Naive thymus-derived CD8-positive, alpha-beta T cell (primary cell): ENCODE results near the gene MXRA8. TPM values are rescaled to one million over a fixed set of nuclear protein-coding genes. Genes with fewer than 3 reads are reported as not detected.
"Not testable (repeated sequence)": the region's sequence is repeated elsewhere in the genome, so short reads cannot be mapped to it uniquely, and the experiment has no call there.

ENCODE experiments used
- ATAC-seq, 2 donors: fragments of 150-1000 bp; cut with Tn5 transposase in 1 of 2; sonication (Bioruptor Pico), chemical (Tn5 transposase) in 1 of 2; 1 replicate in 1 of 2; 2 replicates in 1 of 2; pipeline ENCODE4 v1.10.0; 2021; ENCODE audit warnings: mild to moderate bottlenecking in 2 of 2, moderate library complexity in 2 of 2
- POLR2A ChIA-PET: fragments of 350-600 bp; sonication (Branson Sonifier 250); formaldehyde crosslinking; loops from one replicate; lab custom pipeline; 2021; ENCODE audit warnings: antibody characterized with exemption; lab: Charles Lee
- DNase-seq, 10 donors: peaks; one replicate each; pipeline versions ENCODE4 v3.0.0 to v3.0.0-alpha.2; 2020 to 2022
- H3K27ac Mint-ChIP-seq, 10 donors: one replicate each; pipeline ENCODE4 v1.8.0; 2020 to 2022; ENCODE audit warnings: mild to moderate bottlenecking in 10 of 10, mixed read lengths in 10 of 10, moderate library complexity in 4 of 10, inconsistent platforms in 1 of 10
- H3K27me3 Mint-ChIP-seq, 5 donors: one replicate each; pipeline ENCODE4 v1.8.0; 2021 to 2022; ENCODE audit warnings: mixed read lengths in 5 of 5
- H3K36me3 Mint-ChIP-seq, 3 donors: one replicate each; pipeline ENCODE4 v1.8.0; 2020 to 2022; ENCODE audit warnings: mixed read lengths in 3 of 3, mild to moderate bottlenecking in 2 of 3, inconsistent platforms in 1 of 3
- H3K4me1 Mint-ChIP-seq, 4 donors: one replicate each; pipeline ENCODE4 v1.8.0; 2021 to 2022; ENCODE audit warnings: mixed read lengths in 4 of 4
- H3K4me3 Mint-ChIP-seq, 10 donors: one replicate each; pipeline ENCODE4 v1.8.0; 2020 to 2022; ENCODE audit warnings: mild to moderate bottlenecking in 10 of 10, mixed read lengths in 10 of 10, moderate library complexity in 6 of 10, inconsistent platforms in 1 of 10
- H3K9me3 Mint-ChIP-seq, 9 donors: one replicate each; pipeline ENCODE4 v1.8.0; 2020 to 2022; ENCODE audit warnings: mixed read lengths in 9 of 9, mild to moderate bottlenecking in 3 of 9, inconsistent platforms in 1 of 9, moderate library complexity in 1 of 9
- polyA plus RNA-seq, 3 donors: library from polyadenylated mRNA; unstranded; fragments of 300-500 nt; fragmentation: Illumina TruSeq; gene quantifications; one replicate each; pipeline ENCODE4 v1.2.3, GENCODE V29; 2021
- total RNA-seq, 8 experiments: library from RNA in 2 of 8; stranded (reverse) in 2 of 8; gene quantifications; one replicate each; pipeline ENCODE4 v1.2.3 and lab custom pipeline; 2021 to 2026

Gene MXRA8
- total and polyA plus RNA-seq, 5 experiments from 2014 or later: 7.4 to 22.0 (median 7.7) TPM

DNA sequence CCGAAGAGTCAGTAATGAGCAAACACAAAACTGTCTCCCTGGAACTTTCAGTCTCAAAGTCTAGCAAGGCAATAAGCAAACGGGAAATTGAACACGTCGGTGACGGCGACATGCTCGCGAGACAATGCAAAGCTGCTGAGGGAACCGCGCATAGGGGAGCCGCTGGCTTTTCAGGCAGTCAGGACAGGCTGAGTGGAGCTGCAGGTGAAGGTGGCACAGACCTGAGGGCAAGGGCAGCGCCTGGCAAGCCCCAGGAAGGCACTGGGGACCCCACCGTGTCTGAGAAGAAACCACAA, 38.8 kb downstream of the MXRA8 start:
- no peaks in the 10 kb centered on the region for H3K9me3 Mint-ChIP-seq
- no peak for DNase-seq
- H3K27ac Mint-ChIP-seq: peak overlapping the region in 2 of 10 donors; percentile 25 to 72
- peaks cover 0 to 41% (median 0%) of the 10 kb centered on the region in 3 donors for H3K36me3 Mint-ChIP-seq
- ATAC-seq: no peak
- POLR2A ChIA-PET: interaction anchor here (1.3 kb wide), 1 partner anchor 52 kb away, joined by 3 read pairs; no protein-coding TSS in a partner anchor
- H3K27me3 Mint-ChIP-seq: no peaks in the 10 kb centered on the region
- H3K4me1 Mint-ChIP-seq: peaks cover 8 to 40% (median 21%) of the 10 kb centered on the region in 4 donors
- peak overlapping the region in 1 of 10 donors; percentile 48 for H3K4me3 Mint-ChIP-seq

DNA sequence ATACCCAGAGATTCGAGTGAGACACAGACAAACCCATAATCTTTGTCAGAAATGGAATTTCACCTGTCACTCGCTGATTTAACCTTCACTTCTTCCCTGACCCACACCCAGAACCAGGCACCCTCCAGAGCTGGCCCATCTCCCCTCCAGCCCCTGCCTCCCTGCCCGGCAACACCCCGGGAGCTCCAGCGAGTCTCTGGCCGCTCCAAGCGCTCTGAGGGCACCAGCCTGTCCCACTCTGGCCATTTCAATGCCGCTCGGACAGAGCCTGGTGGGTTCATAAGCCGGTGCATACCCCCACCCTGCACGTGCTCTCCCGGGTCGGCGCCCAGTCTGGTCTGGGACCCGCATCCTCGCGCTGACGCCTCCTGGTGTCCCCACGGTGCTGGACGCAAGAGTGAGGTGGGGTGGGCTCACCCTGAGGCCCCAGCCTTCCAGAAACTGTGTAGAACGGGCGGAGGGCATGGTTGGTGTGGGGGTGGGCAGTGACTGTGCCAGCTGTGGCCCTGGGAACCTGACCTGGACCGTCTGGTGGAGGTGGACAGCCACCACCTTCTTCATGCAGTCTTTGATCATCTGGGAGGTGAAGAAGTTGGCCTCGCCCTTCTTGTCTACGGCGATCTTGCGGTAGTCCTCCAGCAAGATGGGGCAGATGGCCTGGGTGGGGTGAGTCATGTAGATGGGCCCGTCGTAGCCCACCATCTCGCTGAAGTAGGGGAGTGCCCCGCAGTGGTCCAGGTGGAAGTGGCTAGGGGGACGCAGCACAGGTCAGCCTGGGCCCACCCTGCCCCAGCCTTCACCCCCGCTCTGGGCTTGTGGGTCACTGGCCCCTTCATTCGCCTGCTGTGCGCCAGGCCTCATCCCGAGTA, 39.3 kb downstream of the MXRA8 start:
- Mint-ChIP-seq H3K27ac (peak overlapping the region in 4 of 10 donors; percentile 22 to 72 (median 30)), H3K4me3 (peak overlapping the region in 1 of 10 donors; percentile 48), H3K27me3 (no peaks in the 10 kb centered on the region), H3K9me3 (no peaks in the 10 kb centered on the region), H3K36me3 (peaks cover 0 to 41% (median 0%) of the 10 kb centered on the region in 3 donors), H3K4me1 (peaks cover 7 to 38% (median 18%) of the 10 kb centered on the region in 4 donors)
- POLR2A ChIA-PET: no interaction called here
- no peak for DNase-seq
- ATAC-seq: no peak

DNA sequence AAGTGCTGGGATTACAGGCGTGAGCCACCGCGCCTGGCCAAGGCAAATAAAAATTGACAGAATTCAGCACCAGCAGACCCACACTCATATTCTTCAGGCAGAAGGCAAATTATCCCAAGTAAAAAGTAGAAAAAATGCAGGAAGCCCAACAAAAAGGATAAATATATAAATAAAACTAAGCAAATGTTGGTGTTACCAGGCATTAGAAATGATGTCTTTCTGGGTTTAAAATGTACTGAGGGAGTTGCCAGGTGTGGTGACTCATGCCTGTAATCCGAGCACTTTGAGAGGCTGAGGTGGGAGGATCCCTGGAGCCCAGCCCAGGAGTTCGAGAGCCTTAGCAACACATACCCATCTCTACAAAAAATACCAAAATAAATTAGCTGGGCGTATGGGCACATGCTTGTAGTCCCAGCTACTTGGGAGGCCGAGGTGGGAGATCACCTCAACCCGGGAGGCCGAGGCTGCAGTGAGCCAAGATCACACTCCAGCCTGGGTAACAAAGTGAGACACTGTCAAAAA, 40.2 kb downstream of the MXRA8 start:
- ATAC-seq: no peak
- POLR2A ChIA-PET: interaction anchor here (1.5 kb wide), 1 partner anchor 13 kb away, joined by 3 read pairs; no protein-coding TSS in a partner anchor
- Mint-ChIP-seq H3K9me3 (no peaks in the 10 kb centered on the region), H3K4me1 (peaks cover 2 to 35% (median 12%) of the 10 kb centered on the region in 4 donors), H3K4me3 (no peak overlapping the region), H3K27ac (no peak overlapping the region), H3K36me3 (peaks cover 0 to 47% (median 1%) of the 10 kb centered on the region in 3 donors), H3K27me3 (no peaks in the 10 kb centered on the region)
- no peak for DNase-seq

DNA sequence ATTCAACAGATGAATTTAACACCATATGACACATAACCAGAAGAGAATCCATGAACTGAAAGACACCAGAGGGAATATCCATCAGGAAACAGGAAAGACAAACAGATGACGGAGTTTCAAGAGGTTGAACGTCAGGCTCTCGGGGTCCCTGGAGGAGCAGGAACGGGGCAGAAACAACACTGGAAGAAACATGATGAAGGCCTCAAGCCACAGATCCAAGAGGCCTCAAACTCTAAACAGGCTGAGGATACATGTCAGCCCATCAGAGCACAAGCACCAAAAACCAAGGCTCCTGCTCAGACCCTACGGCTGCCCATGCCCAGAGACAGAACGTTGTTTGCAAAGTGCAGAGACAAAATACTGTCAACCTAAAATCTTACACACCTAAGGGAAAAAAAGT, 40.9 kb downstream of the MXRA8 start:
- ATAC-seq (no peak), DNase-seq (no peak)
- Mint-ChIP-seq H3K9me3 (no peaks in the 10 kb centered on the region), H3K27me3 (no peaks in the 10 kb centered on the region), H3K4me1 (peaks cover 5 to 28% (median 9%) of the 10 kb centered on the region in 4 donors), H3K27ac (peak overlapping the region in 2 of 10 donors; percentile 37 to 59), H3K36me3 (peaks cover 0 to 50% (median 1%) of the 10 kb centered on the region in 3 donors), H3K4me3 (no peak overlapping the region)
- POLR2A ChIA-PET: interaction anchor here (1.5 kb wide), 1 partner anchor 12 kb away, joined by 3 read pairs; no protein-coding TSS in a partner anchor

DNA sequence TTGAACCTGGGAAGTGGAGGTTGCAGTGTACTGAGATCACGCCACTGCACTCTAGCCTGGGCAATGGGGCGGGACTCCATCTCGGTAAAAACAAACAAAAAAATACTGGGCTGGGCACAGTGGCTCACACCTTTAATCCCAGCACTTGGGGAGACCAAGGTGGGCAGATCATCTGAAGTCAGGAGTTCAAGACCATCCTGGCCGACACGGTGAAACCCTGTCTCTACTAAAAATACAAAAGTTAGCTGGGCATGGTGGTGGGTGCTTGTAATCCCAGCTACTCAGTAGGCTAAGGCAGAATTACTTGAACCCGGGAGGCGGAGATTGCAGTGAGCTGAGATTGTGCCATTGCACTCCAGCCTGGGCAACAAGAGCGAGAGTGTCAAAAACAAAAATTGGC, 42.2 kb downstream of the MXRA8 start:
- H3K9me3 Mint-ChIP-seq, H3K4me3 Mint-ChIP-seq, ATAC-seq, POLR2A ChIA-PET, DNase-seq, H3K27me3 Mint-ChIP-seq: not testable (repeated sequence)
- Mint-ChIP-seq H3K27ac (peak overlapping the region in 4 of 10 donors; percentile 15 to 79 (median 37)), H3K4me1 (peaks cover 0 to 18% (median 4%) of the 10 kb centered on the region in 4 donors), H3K36me3 (peaks cover 0 to 52% (median 1%) of the 10 kb centered on the region in 3 donors)

DNA sequence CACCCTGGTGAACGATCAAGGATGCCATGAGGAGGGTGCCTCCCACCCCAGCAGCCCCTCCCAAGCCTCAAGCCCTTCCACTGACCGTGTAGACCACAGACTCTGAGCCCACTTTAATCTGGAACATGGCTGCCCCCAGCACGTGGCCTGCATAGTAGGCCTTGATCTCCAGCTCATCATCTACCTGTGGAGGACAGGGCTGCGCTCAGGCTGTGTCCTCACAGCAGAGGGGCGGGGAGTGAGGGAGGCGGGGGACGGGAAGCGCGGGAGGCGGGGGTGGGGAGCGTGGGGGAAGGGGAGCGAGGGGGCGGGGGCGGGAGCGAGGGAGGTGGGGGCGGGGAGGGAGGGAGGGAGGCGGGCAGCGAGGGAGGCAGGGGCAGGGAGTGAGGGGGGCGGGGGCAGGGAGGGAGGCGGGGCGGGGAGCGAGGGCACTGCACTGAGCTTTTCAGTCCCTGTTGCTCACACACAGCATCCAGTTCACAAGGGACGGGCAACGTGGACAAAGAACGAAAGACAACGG, 42.9 kb downstream of the MXRA8 start:
- Mint-ChIP-seq H3K4me1 (peaks cover 0 to 15% (median 4%) of the 10 kb centered on the region in 4 donors), H3K9me3 (no peaks in the 10 kb centered on the region), H3K27me3 (no peaks in the 10 kb centered on the region), H3K27ac (peak overlapping the region in 1 of 10 donors; percentile 5), H3K36me3 (peaks cover 0 to 52% (median 1%) of the 10 kb centered on the region in 3 donors), H3K4me3 (no peak overlapping the region)
- DNase-seq (no peak), ATAC-seq (no peak)
- POLR2A ChIA-PET: no interaction called here

DNA sequence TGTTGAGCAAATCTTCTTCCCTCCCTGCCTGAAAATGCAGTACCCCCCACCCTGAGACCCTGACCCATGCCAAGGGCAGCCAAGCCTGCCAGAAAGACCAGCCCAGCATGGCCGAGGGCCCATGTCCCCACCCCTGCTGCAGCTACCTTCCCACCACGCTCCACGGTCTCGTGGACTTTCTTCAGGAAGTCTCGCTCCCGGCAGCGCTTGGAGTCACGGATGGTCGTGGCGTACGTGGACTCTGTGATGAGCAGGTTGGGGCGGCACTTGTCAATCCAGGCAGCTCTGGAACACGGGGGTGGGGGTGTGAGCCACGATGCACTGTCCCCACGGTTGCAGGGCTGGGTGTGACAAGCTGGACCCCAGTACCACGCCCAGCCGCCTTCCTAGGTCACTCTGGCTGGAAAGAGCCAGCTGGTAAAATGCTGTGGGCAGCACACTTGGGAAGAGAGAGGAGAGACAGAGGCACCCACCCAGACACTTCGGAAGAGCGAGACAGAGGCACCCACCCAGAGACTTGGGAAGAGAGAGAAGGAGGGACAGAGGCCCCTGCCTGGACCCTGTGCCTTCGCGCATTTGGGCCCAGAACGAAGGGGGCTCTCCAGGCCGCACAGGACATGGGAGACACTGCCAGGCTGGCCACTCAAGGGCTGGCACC, 43.5 kb downstream of the MXRA8 start:
- no peak overlapping the region for H3K27ac Mint-ChIP-seq
- H3K36me3 Mint-ChIP-seq: peaks cover 0 to 50% (median 1%) of the 10 kb centered on the region in 3 donors
- ATAC-seq (no peak), DNase-seq (no peak)
- no peaks in the 10 kb centered on the region for H3K27me3 Mint-ChIP-seq
- peaks cover 0 to 11% (median 4%) of the 10 kb centered on the region in 4 donors for H3K4me1 Mint-ChIP-seq
- POLR2A ChIA-PET: interaction anchor here (1.1 kb wide), 1 partner anchor 9 kb away, joined by 4 read pairs; no protein-coding TSS in a partner anchor
- H3K9me3 Mint-ChIP-seq: no peaks in the 10 kb centered on the region
- H3K4me3 Mint-ChIP-seq: no peak overlapping the region

DNA sequence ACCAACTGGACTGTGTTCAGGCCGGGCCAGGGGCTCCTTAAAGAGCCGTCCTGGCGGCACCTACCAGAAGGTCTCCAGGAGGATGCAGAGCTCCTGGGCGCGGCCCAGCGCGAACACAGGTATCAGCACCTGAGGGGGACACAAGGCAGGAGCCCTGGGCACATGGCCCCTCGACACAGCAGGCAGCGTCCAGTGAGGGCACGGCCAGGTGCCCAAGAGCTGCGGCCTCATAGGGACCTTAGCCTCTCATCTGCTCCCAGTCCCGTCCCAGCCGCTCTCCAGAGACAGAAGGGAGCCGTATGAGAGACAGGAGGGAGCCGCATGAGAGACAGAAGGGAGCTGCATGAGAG, 44.1 kb downstream of the MXRA8 start:
- Mint-ChIP-seq H3K27me3 (no peaks in the 10 kb centered on the region), H3K27ac (no peak overlapping the region), H3K4me3 (no peak overlapping the region), H3K36me3 (peaks cover 0 to 44% (median 1%) of the 10 kb centered on the region in 3 donors), H3K9me3 (no peaks in the 10 kb centered on the region), H3K4me1 (peaks cover 0 to 7% (median 2%) of the 10 kb centered on the region in 4 donors)
- POLR2A ChIA-PET: interaction anchor here (1.1 kb wide), 1 partner anchor 9 kb away, joined by 4 read pairs; no protein-coding TSS in a partner anchor
- ATAC-seq: no peak
- no peak for DNase-seq

DNA sequence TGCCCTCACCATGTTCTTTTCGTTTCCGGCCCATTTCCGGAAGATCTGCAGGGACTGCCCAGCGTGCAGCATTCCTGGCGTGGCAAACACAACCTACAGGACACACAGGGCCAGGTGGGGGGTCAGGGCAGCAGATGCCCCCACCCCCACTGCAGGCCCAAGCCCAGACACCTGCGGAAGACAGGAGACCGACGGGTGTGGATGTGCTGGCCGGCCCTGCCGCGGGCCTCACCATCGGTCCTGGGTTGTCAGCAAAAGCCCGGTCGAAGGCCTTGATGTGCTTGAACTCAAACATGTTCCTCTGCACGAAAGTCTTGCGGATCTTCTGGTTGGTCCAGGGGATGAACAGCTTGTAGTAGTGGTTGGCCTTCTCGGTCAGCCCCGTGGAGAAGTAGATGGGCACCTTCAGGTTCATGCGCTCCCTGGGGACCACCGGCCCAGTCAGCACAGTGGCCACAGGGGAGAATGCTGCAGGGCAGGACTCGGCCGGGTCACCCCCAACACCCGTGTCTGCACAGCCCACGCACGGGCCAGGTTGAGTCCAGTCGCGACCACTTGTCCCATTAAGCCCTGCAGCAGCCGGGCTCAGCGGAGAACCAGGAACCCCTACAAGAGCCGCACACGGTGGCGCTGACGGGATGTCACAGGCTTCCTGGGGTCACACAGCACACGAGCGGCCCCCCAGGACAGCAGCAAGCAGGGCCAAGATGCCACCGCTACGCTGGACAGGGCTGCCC, 44.7 kb downstream of the MXRA8 start:
- ATAC-seq: no peak
- no peaks in the 10 kb centered on the region for H3K9me3 Mint-ChIP-seq
- no peak for DNase-seq
- no peaks in the 10 kb centered on the region for H3K27me3 Mint-ChIP-seq
- H3K27ac Mint-ChIP-seq: peak overlapping the region in 1 of 10 donors; percentile 27
- POLR2A ChIA-PET: interaction anchor here (0.6 to 1.1 kb wide), 2 partner anchors 8 to 130 kb away, joined by 3 to 4 read pairs; no protein-coding TSS in a partner anchor
- H3K4me3 Mint-ChIP-seq: peak overlapping the region in 1 of 10 donors; percentile 45
- H3K36me3 Mint-ChIP-seq: peaks cover 0 to 39% (median 1%) of the 10 kb centered on the region in 3 donors
- H3K4me1 Mint-ChIP-seq: peaks cover 0 to 6% (median 1%) of the 10 kb centered on the region in 4 donors

DNA sequence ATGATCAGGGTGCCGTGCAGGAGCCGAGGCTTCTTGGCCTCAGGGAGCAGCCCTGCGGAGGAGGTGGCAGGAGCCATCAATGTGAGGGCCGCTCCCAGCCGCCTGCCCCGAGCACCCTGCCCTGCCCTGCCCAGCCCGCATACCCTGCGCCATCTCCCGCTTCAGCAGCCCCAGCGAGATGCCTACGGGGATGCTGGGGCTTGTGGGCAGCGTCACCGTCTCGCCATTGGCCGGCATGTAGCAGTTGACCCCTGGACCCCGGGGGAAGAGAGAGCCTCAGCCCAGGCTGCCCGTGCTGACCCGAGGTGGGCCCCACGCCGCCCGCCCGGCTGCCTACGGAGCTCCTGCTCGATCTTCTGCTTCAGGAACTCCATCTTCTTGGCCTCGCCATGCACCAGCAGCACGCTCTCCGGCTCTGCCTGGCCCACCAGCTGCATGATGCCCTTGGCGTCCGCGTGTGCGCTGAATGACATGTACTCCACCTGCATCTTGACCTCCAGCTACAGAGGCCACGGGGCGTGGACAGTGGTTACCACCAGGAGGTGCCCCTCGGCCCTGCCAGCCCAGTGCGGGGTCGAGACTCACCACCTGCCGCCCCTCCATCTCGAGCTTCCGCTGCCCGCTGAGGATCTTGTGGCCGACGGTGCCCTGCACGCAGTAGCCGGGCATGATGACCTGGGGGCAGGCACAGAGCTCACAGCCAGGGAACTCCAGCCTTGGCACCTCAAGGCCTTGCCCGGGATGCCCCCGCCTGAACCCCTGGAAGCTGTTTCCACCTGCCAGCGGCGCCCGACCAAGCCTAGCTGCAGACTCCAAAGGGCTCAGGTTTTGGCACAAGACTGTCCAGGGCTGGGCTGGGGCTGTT, 45.7 kb downstream of the MXRA8 start:
- H3K9me3 Mint-ChIP-seq: no peaks in the 10 kb centered on the region
- H3K27me3 Mint-ChIP-seq: no peaks in the 10 kb centered on the region
- peaks cover 0 to 6% (median 1%) of the 10 kb centered on the region in 4 donors for H3K4me1 Mint-ChIP-seq
- peak overlapping the region in 2 of 10 donors; percentile 29 to 30 for H3K4me3 Mint-ChIP-seq
- DNase-seq (no peak), ATAC-seq (no peak)
- H3K27ac Mint-ChIP-seq: peak overlapping the region in 1 of 10 donors; percentile 59
- peaks cover 0 to 30% (median 1%) of the 10 kb centered on the region in 3 donors for H3K36me3 Mint-ChIP-seq
- POLR2A ChIA-PET: interaction anchor here (2.6 kb wide), 1 partner anchor 87 kb away, joined by 7 read pairs; the partner anchor contains the start of gene CCNL2
